CD14-positive monocyte (primary cell): ENCODE data around the gene PPP1R3G. TPM values are rescaled to one million over a fixed set of nuclear protein-coding genes. Genes with fewer than 3 reads are reported as not detected.
A peak's percentile ranks its signal among the peaks of the same experiment; 100 is the strongest.

Experiments
- DNase-seq, 3 donors: peaks; one replicate each; pipeline ENCODE4 v3.0.0-alpha.2; 2011 to 2022
- H2AFZ ChIP-seq: 2 replicates; pipeline ENCODE4 v1.6.0; 2012; ENCODE audit warnings: mild to moderate bottlenecking, low read depth, low read length, inconsistent platforms; ENCODE audit not compliant: insufficient read depth, poor library complexity, severe bottlenecking
- H3K27ac ChIP-seq, 2 donors: 1 replicate in 1 of 2; 2 replicates in 1 of 2; pipeline ENCODE4 v1.5.1; 2012 to 2013; ENCODE audit warnings: low read length in 2 of 2, control low read depth in 1 of 2, inconsistent platforms in 1 of 2, low read depth in 1 of 2, mild to moderate bottlenecking in 1 of 2
- H3K27me3 ChIP-seq, 2 donors: one replicate each; pipeline versions ENCODE4 v1.6.0 to v1.6.1; 2011 to 2013; ENCODE audit warnings: low read length in 2 of 2; ENCODE audit not compliant: control insufficient read depth in 2 of 2, insufficient read depth in 2 of 2
- H3K36me3 ChIP-seq, 2 donors: replicated peaks in 1 of 2; 1 replicate in 1 of 2; 2 replicates in 1 of 2; pipeline versions ENCODE4 v1.5.1 to v1.6.1; 2012 to 2013; ENCODE audit warnings: low read length in 2 of 2, control low read depth in 1 of 2, inconsistent platforms in 1 of 2, mild to moderate bottlenecking in 1 of 2; ENCODE audit not compliant: insufficient read depth in 2 of 2, control insufficient read depth in 1 of 2
- H3K4me1 ChIP-seq, 2 donors: 1 replicate in 1 of 2; 2 replicates in 1 of 2; pipeline versions ENCODE4 v1.5.1 to v1.6.1; 2012 to 2013; ENCODE audit warnings: low read length in 2 of 2, control low read depth in 1 of 2, inconsistent platforms in 1 of 2, mild to moderate bottlenecking in 1 of 2, moderate library complexity in 1 of 2; ENCODE audit not compliant: insufficient read depth in 2 of 2, control insufficient read depth in 1 of 2
- H3K4me2 ChIP-seq: replicated peaks from 2 replicates; pipeline ENCODE3; 2012; ENCODE audit warnings: low read length, moderate library complexity, mild to moderate bottlenecking; ENCODE audit not compliant: poor library complexity, severe bottlenecking; ENCODE audit errors: extremely low read depth
- H3K4me3 ChIP-seq, 3 experiments: fragments of 200-600 bp in 1 of 3; sonication (generic) in 1 of 3; replicated peaks in 1 of 3; 1 replicate in 2 of 3; 2 replicates in 1 of 3; pipeline ENCODE4 v1.5.1; 2011 to 2013; ENCODE audit warnings: low read length in 3 of 3, mild to moderate bottlenecking in 3 of 3, control low read depth in 2 of 3, low read depth in 2 of 3, inconsistent platforms in 1 of 3, moderate library complexity in 1 of 3
- H3K79me2 ChIP-seq: 2 replicates; pipeline ENCODE4 v1.6.0; 2012; ENCODE audit warnings: mild to moderate bottlenecking, control low read depth, inconsistent platforms, low read length, moderate library complexity; ENCODE audit not compliant: insufficient read depth
- H3K9ac ChIP-seq: 2 replicates; pipeline ENCODE4 v1.6.0; 2017; ENCODE audit warnings: low read length, mild to moderate bottlenecking; ENCODE audit not compliant: insufficient read depth, poor library complexity, severe bottlenecking
- H3K9me3 ChIP-seq, 2 donors: replicated peaks in 1 of 2; 1 replicate in 1 of 2; 2 replicates in 1 of 2; pipeline versions ENCODE4 v1.5.1 to v1.6.1; 2012 to 2013; ENCODE audit warnings: low read length in 2 of 2, control low read depth in 1 of 2; ENCODE audit not compliant: control insufficient read depth in 1 of 2, insufficient read depth in 1 of 2
- H4K20me1 ChIP-seq: 2 replicates; pipeline ENCODE4 v1.6.0; 2012; ENCODE audit warnings: mild to moderate bottlenecking, low read length, control low read depth, moderate library complexity; ENCODE audit not compliant: insufficient read depth
- H3K27ac Mint-ChIP-seq, 7 donors: one replicate each; pipeline ENCODE4 v1.8.0; 2020; ENCODE audit warnings: mild to moderate bottlenecking in 7 of 7, mixed read lengths in 7 of 7, moderate library complexity in 6 of 7, inconsistent platforms in 2 of 7
- H3K27me3 Mint-ChIP-seq, 3 donors: one replicate each; pipeline ENCODE4 v1.8.0; 2021 to 2022; ENCODE audit warnings: low read depth in 3 of 3, mild to moderate bottlenecking in 3 of 3, mixed read lengths in 3 of 3, moderate library complexity in 3 of 3, inconsistent platforms in 1 of 3
- H3K36me3 Mint-ChIP-seq, 2 donors: one replicate each; pipeline ENCODE4 v1.8.0; 2020; ENCODE audit warnings: mixed read lengths in 2 of 2, inconsistent platforms in 1 of 2, mild to moderate bottlenecking in 1 of 2
- H3K4me1 Mint-ChIP-seq: one replicate; pipeline ENCODE4 v1.8.0; 2020; ENCODE audit warnings: mild to moderate bottlenecking, mixed read lengths
- H3K4me3 Mint-ChIP-seq, 2 donors: one replicate each; pipeline ENCODE4 v1.8.0; 2020; ENCODE audit warnings: mild to moderate bottlenecking in 2 of 2, mixed read lengths in 2 of 2, moderate library complexity in 1 of 2
- H3K9me3 Mint-ChIP-seq, 7 donors: one replicate each; pipeline ENCODE4 v1.8.0; 2020 to 2022; ENCODE audit warnings: mixed read lengths in 7 of 7, mild to moderate bottlenecking in 6 of 7, moderate library complexity in 6 of 7, inconsistent platforms in 2 of 7
- CTCF ChIP-seq: fragments of 200-600 bp; IDR thresholded peaks from one replicate; pipeline ENCODE4 v1.8.0; 2022; ENCODE audit warnings: antibody characterized with exemption, mild to moderate bottlenecking
- WGBS: methylation state at CpG from one replicate; pipeline ENCODE4 v1.1.5; 2013; ENCODE audit warnings: missing lambda C conversion rate; ENCODE audit not compliant: insufficient coverage; 5-methylcytosine and 5-hydroxymethylcytosine counted together
- intact Hi-C, 2 donors: fragments of 100-400 bp; cut with micrococcal nuclease; formaldehyde crosslinking; loops; one replicate each; pipeline versions ENCODE4 v1.15.0 to v1.15.1; 2023
- polyA minus RNA-seq: library from RNA; depleted of rRNA, polyadenylated mRNA; stranded (reverse); fragments of >200 nt; gene quantifications from 2 replicates; pipeline ENCODE4 v1.2.3, GENCODE V29; 2012
- polyA plus RNA-seq, 3 donors: library from polyadenylated mRNA; depleted of rRNA in 1 of 3; unstranded in 2 of 3; stranded (reverse) in 1 of 3; fragments of 300-500 nt in 2 of 3; fragments of >200 nt in 1 of 3; fragmentation: Illumina TruSeq in 2 of 3; gene quantifications; 1 replicate in 2 of 3; 2 replicates in 1 of 3; pipeline ENCODE4 v1.2.3, GENCODE V29; 2012 to 2021
- total RNA-seq, 12 experiments: library from RNA in 1 of 12; stranded (reverse) in 1 of 12; fragments of 120-200 nt in 1 of 12; gene quantifications; one replicate each; pipeline ENCODE4 v1.2.4 and lab custom pipeline; 2013 to 2026; ENCODE audit warnings: mixed read lengths in 6 of 12, inconsistent platforms in 1 of 12

Gene PPP1R3G
- 0.56 TPM for total RNA-seq (2013)
- under 1 TPM; 0.13 to 0.15 (median 0.13) TPM for polyA plus RNA-seq
- polyA minus RNA-seq: 0.69 and 1.0 TPM in 2 replicates
- total RNA-seq (lab: John Stamatoyannopoulos, UW): 0.05 to 1.5 (median 0.46) reads per million in 11 experiments

GRCh38 chr6:5084781-5085647 is at the start of gene PPP1R3G:
Gene PPP1R3G (plus strand): TSS chr6:5085341. CDS start chr6:5085486, 145 bp downstream.
- DNase-seq: peak; percentile 40 to 70 (median 41)
- H3K27me3 Mint-ChIP-seq: peaks cover 30 to 52% (median 36%) of the 10 kb centered on the region in 3 donors
- peaks cover 49% of the 10 kb centered on the region for H3K4me1 Mint-ChIP-seq
- Histone ChIP-seq H3K9ac (peak within 1 kb of the TSS; percentile 59), H3K4me3 (peak within 1 kb of the TSS; percentile 40 to 77 (median 56)), H3K79me2 (no peaks in the 10 kb centered on the region), H3K9me3 (no peaks in the 10 kb centered on the region), H3K27me3 (peaks cover 5 to 23% of the 10 kb centered on the region in 2 donors), H2AFZ (peak within 1 kb of the TSS; percentile 91), H3K4me2 (peak within 1 kb of the TSS; percentile 91), H3K36me3 (no peaks in the 10 kb centered on the region), H3K4me1 (peaks cover 39 to 67% of the 10 kb centered on the region in 2 donors), H4K20me1 (no peaks in the 10 kb centered on the region), H3K27ac (peak within 1 kb of the TSS; percentile 24 to 45)
- no peak for TF ChIP-seq CTCF
- peak within 1 kb of the TSS; percentile 91 to 97 for H3K4me3 Mint-ChIP-seq
- under 1% methylated on average over 82 of the region's 83 CpGs for WGBS
- H3K9me3 Mint-ChIP-seq: peaks cover 0 to 6% (median 4%) of the 10 kb centered on the region in 7 donors
- H3K36me3 Mint-ChIP-seq: peaks cover 3 to 13% of the 10 kb centered on the region in 2 donors
- H3K27ac Mint-ChIP-seq: peak within 1 kb of the TSS in 2 of 7 donors; percentile 42 to 76
- intact Hi-C loops: loop anchor here in 1 of 2 donors (10.0 kb wide), 1 partner anchor 180 kb away; the partner anchor contains the start of genes FARS2 and LYRM4

- H3K9me3 Mint-ChIP-seq: no peaks in the 10 kb centered on the region
- no peaks in the 10 kb centered on the region for H3K36me3 Mint-ChIP-seq
- peaks cover 24% of the 10 kb centered on the region for H3K4me1 Mint-ChIP-seq
- peak overlapping the region in 1 of 7 donors; percentile 6 for H3K27ac Mint-ChIP-seq
- DNase-seq: peak in 2 of 3 donors; percentile 12 to 34
- H3K9me3 ChIP-seq: no peaks in the 10 kb centered on the region
- H3K4me1 ChIP-seq: peaks cover 13 to 15% of the 10 kb centered on the region in 2 donors
- H3K4me3 Mint-ChIP-seq: no peak overlapping the region
- H3K4me3 ChIP-seq: no peak overlapping the region
- no peaks in the 10 kb centered on the region for H4K20me1 ChIP-seq
- no peak overlapping the region for H3K4me2 ChIP-seq
- TF ChIP-seq CTCF: no peak
- H3K27me3 Mint-ChIP-seq: peaks cover 0 to 4% (median 2%) of the 10 kb centered on the region in 3 donors
- H3K27ac ChIP-seq: no peak overlapping the region
- H2AFZ ChIP-seq: peak overlapping the region; percentile 50
- no peak overlapping the region for H3K9ac ChIP-seq
- no peaks in the 10 kb centered on the region for H3K27me3 ChIP-seq
- no peaks in the 10 kb centered on the region for H3K36me3 ChIP-seq
- no peaks in the 10 kb centered on the region for H3K79me2 ChIP-seq
- 36% methylated on average over 8 of the region's 8 CpGs for WGBS
- intact Hi-C loops: no loop called here
Observed at GRCh38 chr6:5036269-5036668, 48.9 kb upstream of the PPP1R3G start.
